ENCODE data around the gene TCF19.
A peak's percentile ranks its signal among the peaks of the same experiment; 100 is the strongest.

Gene TCF19

DNA sequence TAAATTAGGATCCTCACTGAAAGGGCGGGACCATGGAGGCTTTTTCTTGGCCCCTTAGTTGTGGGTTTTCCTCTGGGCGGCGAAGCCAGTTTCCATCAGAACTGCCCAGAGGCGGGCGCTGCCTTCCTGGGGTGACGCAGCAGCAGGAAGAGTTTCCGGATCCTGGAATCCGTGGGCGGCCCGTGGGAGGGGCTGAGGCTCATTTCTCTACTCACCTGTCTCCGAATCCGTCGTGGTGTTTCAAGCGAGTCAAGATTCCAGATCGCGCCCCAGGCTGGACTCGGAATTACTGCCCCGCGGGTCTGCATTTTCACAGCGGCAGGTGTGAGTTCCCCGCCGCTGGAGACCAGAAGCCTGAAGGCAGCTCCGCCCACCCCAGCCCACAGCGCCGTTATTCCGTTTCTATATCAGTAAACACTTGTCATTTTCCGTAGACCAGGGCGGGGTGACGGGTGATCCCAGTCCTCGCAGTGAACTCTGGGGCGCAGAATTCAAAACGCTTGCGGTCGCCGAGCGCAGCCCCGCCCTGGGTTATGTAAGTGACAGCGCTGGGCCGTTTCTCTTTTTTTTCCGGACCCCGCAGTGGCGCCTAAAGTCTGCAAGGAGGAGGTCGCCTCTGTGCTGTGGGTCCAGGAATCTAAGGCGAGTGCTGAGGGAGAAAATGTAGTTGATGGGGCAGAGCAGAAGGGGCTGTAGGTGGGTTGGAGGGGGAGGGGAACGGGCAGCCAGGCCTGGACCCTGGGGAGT, 39.3 kb downstream of the TCF19 start (continued):
- TF ChIP-seq, protein P1, sequence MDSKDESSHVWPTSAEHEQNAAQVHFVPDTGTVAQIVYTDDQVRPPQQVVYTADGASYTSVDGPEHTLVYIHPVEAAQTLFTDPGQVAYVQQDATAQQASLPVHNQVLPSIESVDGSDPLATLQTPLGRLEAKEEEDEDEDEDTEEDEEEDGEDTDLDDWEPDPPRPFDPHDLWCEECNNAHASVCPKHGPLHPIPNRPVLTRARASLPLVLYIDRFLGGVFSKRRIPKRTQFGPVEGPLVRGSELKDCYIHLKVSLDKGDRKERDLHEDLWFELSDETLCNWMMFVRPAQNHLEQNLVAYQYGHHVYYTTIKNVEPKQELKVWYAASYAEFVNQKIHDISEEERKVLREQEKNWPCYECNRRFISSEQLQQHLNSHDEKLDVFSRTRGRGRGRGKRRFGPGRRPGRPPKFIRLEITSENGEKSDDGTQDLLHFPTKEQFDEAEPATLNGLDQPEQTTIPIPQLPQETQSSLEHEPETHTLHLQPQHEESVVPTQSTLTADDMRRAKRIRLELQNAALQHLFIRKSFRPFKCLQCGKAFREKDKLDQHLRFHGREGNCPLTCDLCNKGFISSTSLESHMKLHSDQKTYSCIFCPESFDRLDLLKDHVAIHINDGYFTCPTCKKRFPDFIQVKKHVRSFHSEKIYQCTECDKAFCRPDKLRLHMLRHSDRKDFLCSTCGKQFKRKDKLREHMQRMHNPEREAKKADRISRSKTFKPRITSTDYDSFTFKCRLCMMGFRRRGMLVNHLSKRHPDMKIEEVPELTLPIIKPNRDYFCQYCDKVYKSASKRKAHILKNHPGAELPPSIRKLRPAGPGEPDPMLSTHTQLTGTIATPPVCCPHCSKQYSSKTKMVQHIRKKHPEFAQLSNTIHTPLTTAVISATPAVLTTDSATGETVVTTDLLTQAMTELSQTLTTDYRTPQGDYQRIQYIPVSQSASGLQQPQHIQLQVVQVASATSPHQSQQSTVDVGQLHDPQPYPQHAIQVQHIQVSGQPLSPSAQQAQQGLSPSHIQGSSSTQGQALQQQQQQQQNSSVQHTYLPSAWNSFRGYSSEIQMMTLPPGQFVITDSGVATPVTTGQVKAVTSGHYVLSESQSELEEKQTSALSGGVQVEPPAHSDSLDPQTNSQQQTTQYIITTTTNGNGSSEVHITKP (tag by site-specific recombination; IDR thresholded peaks at IDR 0.05), result no peak
- TF ChIP-seq ZNF350 (tag by site-specific recombination; IDR thresholded peaks at IDR 0.05), result no peak
- peak; percentile 99 for TF ChIP-seq IKZF3 (tag by site-specific recombination; IDR thresholded peaks at IDR 0.05)
- no peak for TF ChIP-seq ZNF626 (tag by site-specific recombination; IDR thresholded peaks at IDR 0.05)
- no peak for TF ChIP-seq ZNF571 (tag by site-specific recombination; IDR thresholded peaks at IDR 0.05)
- TF ChIP-seq ZNF623 (tag by site-specific recombination; IDR thresholded peaks at IDR 0.05), result no peak
- peak; percentile 38; the same call in 1 of the 2 replicates for TF ChIP-seq ZNF341 (tag by site-specific recombination; IDR thresholded peaks at IDR 0.05; ENCODE audit: low read depth)
- peak; percentile 47; the same call in 1 of the 2 replicates for TF ChIP-seq WT1 (tag by site-specific recombination; IDR thresholded peaks at IDR 0.05)
- TF ChIP-seq ZSCAN30 (tag by site-specific recombination; IDR thresholded peaks at IDR 0.05), result no peak
- peak; percentile 43; the same call in 1 of the 2 replicates for TF ChIP-seq ZNF394 (tag by site-specific recombination; IDR thresholded peaks at IDR 0.05; ENCODE audit: borderline replicate concordance)
- no peak for TF ChIP-seq ZNF112 (tag by site-specific recombination; IDR thresholded peaks at IDR 0.05)
- TF ChIP-seq ZNF677 (tag by site-specific recombination; IDR thresholded peaks at IDR 0.05), result no peak
- no peak for TF ChIP-seq ZNF560 (tag by site-specific recombination; IDR thresholded peaks at IDR 0.05; ENCODE audit: borderline replicate concordance)
- peak; percentile 19; the same call in 1 of the 2 replicates for TF ChIP-seq GLIS1 (tag by site-specific recombination; IDR thresholded peaks at IDR 0.05)
- TF ChIP-seq, protein P2, sequence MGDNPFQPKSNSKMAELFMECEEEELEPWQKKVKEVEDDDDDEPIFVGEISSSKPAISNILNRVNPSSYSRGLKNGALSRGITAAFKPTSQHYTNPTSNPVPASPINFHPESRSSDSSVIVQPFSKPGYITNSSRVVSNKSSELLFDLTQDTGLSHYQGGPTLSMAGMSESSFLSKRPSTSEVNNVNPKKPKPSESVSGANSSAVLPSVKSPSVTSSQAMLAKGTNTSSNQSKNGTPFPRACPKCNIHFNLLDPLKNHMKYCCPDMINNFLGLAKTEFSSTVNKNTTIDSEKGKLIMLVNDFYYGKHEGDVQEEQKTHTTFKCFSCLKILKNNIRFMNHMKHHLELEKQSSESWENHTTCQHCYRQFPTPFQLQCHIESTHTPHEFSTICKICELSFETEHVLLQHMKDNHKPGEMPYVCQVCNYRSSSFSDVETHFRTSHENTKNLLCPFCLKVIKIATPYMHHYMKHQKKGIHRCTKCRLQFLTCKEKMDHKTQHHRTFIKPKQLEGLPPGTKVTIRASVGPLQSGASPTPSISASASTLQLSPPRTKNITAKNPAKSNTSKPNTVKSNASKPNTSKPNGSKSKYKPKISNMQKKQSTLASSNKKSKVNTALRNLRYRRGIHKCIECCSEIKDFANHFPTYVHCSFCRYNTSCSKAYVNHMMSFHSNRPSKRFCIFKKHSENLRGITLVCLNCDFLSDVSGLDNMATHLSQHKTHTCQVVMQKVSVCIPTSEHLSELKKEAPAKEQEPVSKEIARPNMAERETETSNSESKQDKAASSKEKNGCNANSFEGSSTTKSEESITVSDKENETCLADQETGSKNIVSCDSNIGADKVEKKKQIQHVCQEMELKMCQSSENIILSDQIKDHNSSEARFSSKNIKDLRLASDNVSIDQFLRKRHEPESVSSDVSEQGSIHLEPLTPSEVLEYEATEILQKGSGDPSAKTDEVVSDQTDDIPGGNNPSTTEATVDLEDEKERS (tag by site-specific recombination; IDR thresholded peaks at IDR 0.05), result no peak
- 0 out of 2 replicates have a peak, but pooled peaks have one; percentile 25 for TF ChIP-seq ZIC2 (tag by site-specific recombination; IDR thresholded peaks at IDR 0.05)
- TF ChIP-seq, protein P3, sequence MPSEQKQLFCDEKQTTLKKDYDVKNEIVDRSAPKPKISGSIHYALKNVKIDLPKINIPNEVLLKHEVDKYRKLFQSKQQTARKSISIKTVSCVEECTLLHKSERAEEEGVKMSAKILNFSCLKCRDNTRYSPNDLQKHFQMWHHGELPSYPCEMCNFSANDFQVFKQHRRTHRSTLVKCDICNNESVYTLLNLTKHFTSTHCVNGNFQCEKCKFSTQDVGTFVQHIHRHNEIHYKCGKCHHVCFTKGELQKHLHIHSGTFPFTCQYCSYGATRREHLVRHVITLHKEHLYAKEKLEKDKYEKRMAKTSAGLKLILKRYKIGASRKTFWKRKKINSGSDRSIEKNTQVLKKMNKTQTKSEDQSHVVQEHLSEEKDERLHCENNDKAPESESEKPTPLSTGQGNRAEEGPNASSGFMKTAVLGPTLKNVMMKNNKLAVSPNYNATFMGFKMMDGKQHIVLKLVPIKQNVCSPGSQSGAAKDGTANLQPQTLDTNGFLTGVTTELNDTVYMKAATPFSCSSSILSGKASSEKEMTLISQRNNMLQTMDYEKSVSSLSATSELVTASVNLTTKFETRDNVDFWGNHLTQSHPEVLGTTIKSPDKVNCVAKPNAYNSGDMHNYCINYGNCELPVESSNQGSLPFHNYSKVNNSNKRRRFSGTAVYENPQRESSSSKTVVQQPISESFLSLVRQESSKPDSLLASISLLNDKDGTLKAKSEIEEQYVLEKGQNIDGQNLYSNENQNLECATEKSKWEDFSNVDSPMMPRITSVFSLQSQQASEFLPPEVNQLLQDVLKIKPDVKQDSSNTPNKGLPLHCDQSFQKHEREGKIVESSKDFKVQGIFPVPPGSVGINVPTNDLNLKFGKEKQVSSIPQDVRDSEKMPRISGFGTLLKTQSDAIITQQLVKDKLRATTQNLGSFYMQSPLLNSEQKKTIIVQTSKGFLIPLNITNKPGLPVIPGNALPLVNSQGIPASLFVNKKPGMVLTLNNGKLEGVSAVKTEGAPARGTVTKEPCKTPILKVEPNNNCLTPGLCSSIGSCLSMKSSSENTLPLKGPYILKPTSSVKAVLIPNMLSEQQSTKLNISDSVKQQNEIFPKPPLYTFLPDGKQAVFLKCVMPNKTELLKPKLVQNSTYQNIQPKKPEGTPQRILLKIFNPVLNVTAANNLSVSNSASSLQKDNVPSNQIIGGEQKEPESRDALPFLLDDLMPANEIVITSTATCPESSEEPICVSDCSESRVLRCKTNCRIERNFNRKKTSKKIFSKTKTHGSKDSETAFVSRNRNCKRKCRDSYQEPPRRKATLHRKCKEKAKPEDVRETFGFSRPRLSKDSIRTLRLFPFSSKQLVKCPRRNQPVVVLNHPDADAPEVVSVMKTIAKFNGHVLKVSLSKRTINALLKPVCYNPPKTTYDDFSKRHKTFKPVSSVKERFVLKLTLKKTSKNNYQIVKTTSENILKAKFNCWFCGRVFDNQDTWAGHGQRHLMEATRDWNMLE (tag by site-specific recombination; conservative IDR thresholded peaks at IDR 0.05; ENCODE audit: low read depth), result peak; percentile 45; the same call in 1 of the 2 replicates
- TF ChIP-seq KLF7 (tag by site-specific recombination; IDR thresholded peaks at IDR 0.05; ENCODE audit: borderline replicate concordance), result peak; percentile 86; the same call in 1 of the 2 replicates
- TF ChIP-seq KLF16 (tag by site-specific recombination; IDR thresholded peaks at IDR 0.05), result no peak
- TF ChIP-seq ZNF324 (tag by site-specific recombination; IDR thresholded peaks at IDR 0.05), result peak; percentile 79
- TF ChIP-seq ZNF426 (tag by site-specific recombination; IDR thresholded peaks at IDR 0.05), result no peak
- TF ChIP-seq ZNF302 (tag by site-specific recombination; IDR thresholded peaks at IDR 0.05; ENCODE audit: low read depth), result no peak
- TF ChIP-seq, protein P4, sequence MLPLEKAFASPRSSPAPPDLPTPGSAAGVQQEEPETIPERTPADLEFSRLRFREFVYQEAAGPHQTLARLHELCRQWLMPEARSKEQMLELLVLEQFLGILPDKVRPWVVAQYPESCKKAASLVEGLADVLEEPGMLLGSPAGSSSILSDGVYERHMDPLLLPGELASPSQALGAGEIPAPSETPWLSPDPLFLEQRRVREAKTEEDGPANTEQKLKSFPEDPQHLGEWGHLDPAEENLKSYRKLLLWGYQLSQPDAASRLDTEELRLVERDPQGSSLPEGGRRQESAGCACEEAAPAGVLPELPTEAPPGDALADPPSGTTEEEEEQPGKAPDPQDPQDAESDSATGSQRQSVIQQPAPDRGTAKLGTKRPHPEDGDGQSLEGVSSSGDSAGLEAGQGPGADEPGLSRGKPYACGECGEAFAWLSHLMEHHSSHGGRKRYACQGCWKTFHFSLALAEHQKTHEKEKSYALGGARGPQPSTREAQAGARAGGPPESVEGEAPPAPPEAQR (tag by site-specific recombination; IDR thresholded peaks at IDR 0.05), result no peak
- no peak for TF ChIP-seq ZBTB48 (tag by site-specific recombination; IDR thresholded peaks at IDR 0.05)
- TF ChIP-seq ZFP69B (tag by site-specific recombination; IDR thresholded peaks at IDR 0.05), result peak; percentile 75
- peak; percentile 58; the same call in 1 of the 2 replicates for TF ChIP-seq ZBTB17 (tag by site-specific recombination; IDR thresholded peaks at IDR 0.05)
- TF ChIP-seq GLI4 (tag by site-specific recombination; IDR thresholded peaks at IDR 0.05), result no peak
